HCT116 (cell line): ENCODE results near the gene CCDC28B. TPM values are rescaled to one million over a fixed set of nuclear protein-coding genes. Genes with fewer than 3 reads are reported as not detected.

Experiments used
- ATAC-seq: fragments of 200-7000 bp; cut with Tn5 transposase; 2 replicates; pipeline ENCODE4 v1.9.1; 2020; ENCODE audit warnings: mild to moderate bottlenecking, moderate library complexity
- BruUV-seq: library from RNA; stranded (reverse); fragments of 400-500 nt; replicated peaks from 2 replicates; lab custom pipeline; 2021; lab: Mats Ljungman, UMichigan
- CTCF ChIA-PET: fragments of 300-600 bp; sonication (Branson Sonifier 250); formaldehyde crosslinking; loops from one replicate; lab custom pipeline; 2021; ENCODE audit warnings: antibody characterized with exemption; lab: Charles Lee
- POLR2A ChIA-PET: fragments of 300-600, 350-600 bp; sonication (Branson Sonifier 250); formaldehyde crosslinking; loops from one replicate; lab custom pipeline; 2021; ENCODE audit warnings: antibody characterized with exemption; lab: Charles Lee
- RAD21 ChIA-PET, 2 experiments: fragments of 300-600 bp; sonication (Branson Sonifier 250); formaldehyde crosslinking; loops; one replicate each; lab custom pipeline; 2023; ENCODE audit warnings: low total read pairs in 2 of 2; ENCODE audit not compliant: uncharacterized antibody in 2 of 2, unreplicated experiment in 2 of 2, low non-redundant PET in 1 of 2; lab: Charles Lee
- DNase-seq: peaks from one replicate; pipeline ENCODE4 v3.0.0-alpha.2; 2010; ENCODE audit warnings: low read depth, low spot score
- H2AFZ ChIP-seq: fragments of 200-600 bp; shearing (Covaris generic), sonication (generic); 2 replicates; pipeline ENCODE4 v1.6.1; 2017; ENCODE audit warnings: low read depth, mixed run types, mixed read lengths, antibody characterized with exemption, low read length; ENCODE audit not compliant: poor library complexity, severe bottlenecking
- H3K27ac ChIP-seq: 2 replicates; pipeline ENCODE4 v1.5.1; 2012; ENCODE audit warnings: low read depth, low read length
- H3K27me3 ChIP-seq: fragments of 200-600 bp; sonication (generic); 2 replicates; pipeline ENCODE4 v1.6.1; 2016; ENCODE audit warnings: mixed run types, low read length, mixed read lengths; ENCODE audit not compliant: insufficient read depth
- H3K36me3 ChIP-seq, 2 experiments: fragments of 200-500 bp in 1 of 2; fragments of 200-600 bp in 1 of 2; sonication (Bioruptor generic) in 1 of 2; sonication (generic) in 1 of 2; 2 replicates each; pipeline versions ENCODE4 v1.5.1 to v1.6.1; 2014 to 2016; ENCODE audit warnings: low read length in 2 of 2, inconsistent platforms in 1 of 2, mixed read lengths in 1 of 2, mixed run types in 1 of 2; ENCODE audit not compliant: insufficient read depth in 2 of 2, control insufficient read depth in 1 of 2
- H3K4me1 ChIP-seq, 2 experiments: fragments of 200-600 bp in 1 of 2; sonication (generic) in 1 of 2; 2 replicates each; pipeline versions ENCODE4 v1.5.1 to v1.6.1; 2012 to 2017; ENCODE audit warnings: low read length in 2 of 2, inconsistent platforms in 1 of 2, mild to moderate bottlenecking in 1 of 2, mixed read lengths in 1 of 2, mixed run types in 1 of 2, moderate library complexity in 1 of 2; ENCODE audit not compliant: insufficient read depth in 2 of 2, control insufficient read depth in 1 of 2
- H3K4me2 ChIP-seq: fragments of 200-600 bp; sonication (generic); 2 replicates; pipeline ENCODE4 v1.6.1; 2017; ENCODE audit warnings: mixed run types, low read length, mixed read lengths
- H3K4me3 ChIP-seq, 2 experiments: fragments of 200-600 bp in 1 of 2; sonication (generic) in 1 of 2; replicated peaks in 1 of 2; 2 replicates each; pipeline ENCODE4 v1.5.1; 2011 to 2016; ENCODE audit warnings: low read length in 2 of 2, control low read depth in 1 of 2, low read depth in 1 of 2, mild to moderate bottlenecking in 1 of 2, mixed read lengths in 1 of 2, mixed run types in 1 of 2
- H3K79me2 ChIP-seq: fragments of 200-600 bp; sonication (generic); 2 replicates; pipeline ENCODE4 v1.6.1; 2017; ENCODE audit warnings: mild to moderate bottlenecking, mixed run types, low read length, moderate library complexity, mixed read lengths; ENCODE audit not compliant: insufficient read depth
- H3K9ac ChIP-seq: fragments of 200-600 bp; sonication (generic); 2 replicates; pipeline ENCODE4 v1.6.1; 2016; ENCODE audit warnings: low read length, mixed read lengths
- H3K9me2 ChIP-seq: fragments of 200-600 bp; sonication (generic), shearing (Covaris generic); 2 replicates; pipeline ENCODE4 v1.6.1; 2017; ENCODE audit warnings: mixed run types, mild to moderate bottlenecking, moderate library complexity; ENCODE audit not compliant: insufficient read depth
- H3K9me3 ChIP-seq, 2 experiments: fragments of 200-500 bp in 1 of 2; fragments of 200-600 bp in 1 of 2; sonication (Bioruptor generic) in 1 of 2; sonication (generic) in 1 of 2; 2 replicates each; pipeline ENCODE4 v1.6.1; 2014 to 2017; ENCODE audit warnings: low read length in 2 of 2, mixed read lengths in 2 of 2, inconsistent platforms in 1 of 2, low read depth in 1 of 2, mild to moderate bottlenecking in 1 of 2, mixed run types in 1 of 2, moderate library complexity in 1 of 2; ENCODE audit not compliant: control insufficient read depth in 1 of 2, insufficient read depth in 1 of 2
- H4K20me1 ChIP-seq: fragments of 200-600 bp; sonication (generic), shearing (Covaris generic); 2 replicates; pipeline ENCODE4 v1.6.1; 2017; ENCODE audit warnings: mixed run types, mild to moderate bottlenecking, moderate library complexity; ENCODE audit not compliant: insufficient read depth
- ATF3 ChIP-seq: IDR thresholded peaks from 2 replicates; pipeline ENCODE4 v1.6.1; 2012
- CBX3 ChIP-seq: IDR thresholded peaks from 2 replicates; pipeline ENCODE4 v1.6.1; 2012; ENCODE audit warnings: low read depth
- EGR1 ChIP-seq: IDR thresholded peaks from 2 replicates; pipeline ENCODE4 v1.6.1; 2012; ENCODE audit warnings: low read depth
- ELF1 ChIP-seq: IDR thresholded peaks from 2 replicates; pipeline ENCODE4 v1.6.1; 2012; ENCODE audit warnings: low read depth, borderline replicate concordance
- EZH2 ChIP-seq: fragments of 200-600 bp; sonication (generic); IDR thresholded peaks from 2 replicates; pipeline ENCODE4 v1.6.1; 2017; ENCODE audit warnings: antibody characterized with exemption, mixed run types
- EZH2phosphoT487 ChIP-seq: fragments of 200-600 bp; IDR thresholded peaks from 2 replicates; pipeline ENCODE4 v1.6.1; 2018; ENCODE audit warnings: antibody characterized with exemption, borderline replicate concordance
- JUND ChIP-seq: IDR thresholded peaks from 2 replicates; pipeline ENCODE4 v1.6.1; 2012
- POLR2A ChIP-seq: IDR thresholded peaks from 2 replicates; pipeline ENCODE4 v1.7.0; 2011; ENCODE audit warnings: borderline replicate concordance; ENCODE audit not compliant: insufficient read depth, insufficient read length; ENCODE audit errors: extremely low read depth
- POLR2AphosphoS5 ChIP-seq: IDR thresholded peaks from 2 replicates; pipeline ENCODE4 v1.6.1; 2011; ENCODE audit warnings: mild to moderate bottlenecking, low read depth, low read length, moderate library complexity
- REST ChIP-seq: IDR thresholded peaks from 2 replicates; pipeline ENCODE4 v1.6.1; 2012; ENCODE audit warnings: low read depth
- SP1 ChIP-seq: IDR thresholded peaks from 2 replicates; pipeline ENCODE4 v1.6.1; 2012; ENCODE audit warnings: low read depth
- SRF ChIP-seq: IDR thresholded peaks from 2 replicates; pipeline ENCODE4 v1.6.1; 2012; ENCODE audit warnings: low read depth
- YY1 ChIP-seq: IDR thresholded peaks from 2 replicates; pipeline ENCODE4 v1.6.1; 2011; ENCODE audit warnings: low read length, low read depth, moderate library complexity, mild to moderate bottlenecking; ENCODE audit not compliant: insufficient replicate concordance; ENCODE audit errors: extremely low read depth
- ZBTB33 ChIP-seq: IDR thresholded peaks from 2 replicates; pipeline ENCODE4 v1.6.1; 2011; ENCODE audit warnings: mild to moderate bottlenecking, low read length, moderate library complexity; ENCODE audit not compliant: insufficient replicate concordance; ENCODE audit errors: extremely low read depth
- ZNF274 ChIP-seq: fragments of 200-500 bp; sonication (Bioruptor generic); IDR thresholded peaks from 2 replicates; pipeline ENCODE4 v1.6.1; 2014; ENCODE audit warnings: mild to moderate bottlenecking, low read depth, low read length, inconsistent platforms
- intact Hi-C: fragments of 100-400 bp; cut with micrococcal nuclease; formaldehyde crosslinking; loops from 2 replicates; pipeline ENCODE4 v1.10.0; 2022
- total RNA-seq: library from RNA; stranded (reverse); gene quantifications from one replicate; pipeline ENCODE4 v1.2.1, GENCODE V29; 2021; ENCODE audit not compliant: unreplicated experiment

CCDC28B gene
- total RNA-seq, 1 experiment from 2014 or later, result 5.9 TPM

GRCh38 chr1:32246888-32247273 is 46.5 kb downstream of the CCDC28B start, which contains the start of gene FAM167B:
Gene FAM167B (plus strand): TSS chr1:32247222. CDS start chr1:32247422, 200 bp downstream.
- no TSS peak for BruUV-seq
- Histone ChIP-seq H3K4me3 (no peak within 1 kb of the TSS), H2AFZ (peak within 1 kb of the TSS; percentile 80), H3K27me3 (no peaks in the 10 kb centered on the region), H3K9me2 (no peaks in the 10 kb centered on the region), H3K4me2 (peak within 1 kb of the TSS; percentile 54), H3K4me1 (peaks cover 12 to 25% of the 10 kb centered on the region in 2 experiments), H3K9me3 (no peaks in the 10 kb centered on the region), H3K27ac (no peak within 1 kb of the TSS; the same call in 1 of the 2 replicates), H3K36me3 (no peaks in the 10 kb centered on the region), H3K9ac (no peak within 1 kb of the TSS), H4K20me1 (no peaks in the 10 kb centered on the region), H3K79me2 (no peaks in the 10 kb centered on the region)
- TF ChIP-seq SP1 (no peak), EGR1 (no peak), EZH2phosphoT487 (no peak), POLR2A (no peak)
- POLR2A ChIA-PET, result no interaction called here
- ATAC-seq (no peak), DNase-seq (no peak)
- CTCF ChIA-PET, result interaction anchor here (1.2 kb wide), 1 partner anchor 19 kb away, joined by 3 read pairs; no protein-coding TSS in a partner anchor
- intact Hi-C loops, result no loop called here
- RAD21 ChIA-PET, result no interaction called here

GRCh38 chr1:32247452-32247851 is 47.1 kb downstream of the CCDC28B start:
- POLR2A ChIA-PET, result no interaction called here
- TF ChIP-seq ELF1 (no peak), POLR2AphosphoS5 (no peak), CBX3 (no peak), EZH2phosphoT487 (no peak), ZNF274 (no peak), ATF3 (no peak), EGR1 (no peak), ZBTB33 (no peak), EZH2 (no peak), REST (no peak), YY1 (no peak), SRF (no peak), JUND (no peak)

More at GRCh38 chr1:32247452-32247851, 47.1 kb downstream of the CCDC28B start:
- DNase-seq, result no peak
- H3K27me3 ChIP-seq, result no peaks in the 10 kb centered on the region
- peaks cover 6 to 19% of the 10 kb centered on the region in 2 experiments for H3K4me1 ChIP-seq
- no peak overlapping the region for H2AFZ ChIP-seq
- no peak overlapping the region for H3K9ac ChIP-seq
- intact Hi-C loops, result no loop called here
- H3K4me2 ChIP-seq, result no peak overlapping the region
- no peaks in the 10 kb centered on the region for H3K79me2 ChIP-seq
- BruUV-seq, result no TSS peak
- H4K20me1 ChIP-seq, result no peaks in the 10 kb centered on the region
- no peak for ATAC-seq
- ChIA-PET CTCF (interaction anchor here (1.1 to 1.6 kb wide), 3 partner anchors 18 to 43 kb away, joined by 3 to 9 read pairs (median 3); no protein-coding TSS in a partner anchor), RAD21 (no interaction called here)
- no peaks in the 10 kb centered on the region for H3K9me3 ChIP-seq
- H3K27ac ChIP-seq, result no peak overlapping the region; the same call in 1 of the 2 replicates
- no peaks in the 10 kb centered on the region for H3K36me3 ChIP-seq
- H3K9me2 ChIP-seq, result no peaks in the 10 kb centered on the region
- no peak overlapping the region for H3K4me3 ChIP-seq
